ENCODE results near the gene DSPP.

The DSPP gene

DNA sequence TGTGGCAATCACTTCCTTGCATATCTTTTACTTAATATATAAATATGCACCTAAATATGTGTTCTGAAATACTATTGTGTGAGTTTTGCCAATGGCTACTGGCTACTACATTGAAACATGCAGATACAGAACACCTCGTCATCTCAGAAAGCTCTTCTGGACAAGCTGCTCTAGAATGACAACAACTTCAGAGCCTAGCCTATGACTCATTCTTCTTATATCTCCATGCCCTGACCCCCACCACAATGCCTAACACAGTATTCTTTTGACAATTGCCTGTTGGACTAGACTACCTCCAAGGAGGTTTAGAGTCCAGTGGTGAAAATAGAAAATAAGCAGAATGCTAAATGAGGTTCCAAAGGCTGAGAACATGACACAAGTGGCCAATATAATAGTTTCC is 24.1 kb downstream of the DSPP start:
- no peak for DNase-seq

DNA sequence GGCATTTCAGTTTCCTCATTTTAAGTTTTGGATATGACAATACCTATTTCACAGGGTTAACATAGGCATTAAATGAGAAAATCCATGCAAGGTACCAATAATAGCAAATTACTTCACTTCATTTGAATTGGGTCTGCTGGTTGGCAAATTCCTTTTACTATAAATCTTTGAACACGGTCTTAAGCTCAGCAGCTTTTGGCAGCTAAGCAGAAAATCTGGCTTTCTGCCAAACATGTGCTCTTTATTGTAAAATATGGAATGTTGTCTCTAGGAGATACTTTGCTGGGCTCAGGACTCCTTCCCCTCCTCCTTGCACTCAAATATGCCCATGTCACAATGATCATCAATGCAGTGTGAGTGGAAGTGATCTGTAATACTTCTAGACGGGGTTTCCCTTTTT is 24.9 kb downstream of the DSPP start:
- DNase-seq = no peak

GRCh38 chr4:87644286-87644685 is 36.0 kb downstream of the DSPP start:
- no peak for DNase-seq

- DNase-seq = no peak
Measured at GRCh38 chr4:87649980-87650379, 41.7 kb downstream of the DSPP start, which contains the start of gene DMP1. TSS of gene DMP1 (plus strand) at chr4:87650280. CDS start at chr4:87656493, 6,213 bp downstream.

- no peak for DNase-seq
Measured at GRCh38 chr4:87650938-87651337, 42.6 kb downstream of the DSPP start.

DNA sequence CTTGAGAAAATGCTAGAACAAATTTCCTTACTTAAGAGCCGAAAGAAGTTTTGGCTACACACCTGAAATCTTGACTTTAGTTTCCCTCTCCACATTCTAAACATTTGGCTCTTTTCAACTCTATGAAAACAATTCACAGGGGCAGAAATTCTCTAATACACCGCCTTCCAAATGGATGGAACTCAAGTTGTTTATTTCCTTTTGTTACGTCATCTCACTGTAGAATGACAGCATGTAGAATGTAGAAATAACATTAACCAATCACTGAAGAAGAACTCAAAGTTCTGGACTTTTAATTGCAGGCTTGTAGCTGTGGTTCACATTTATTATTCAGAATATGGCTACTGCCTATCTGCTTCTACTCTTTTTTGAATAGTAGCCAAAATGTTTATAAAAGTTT is 43.6 kb downstream of the DSPP start:
- DNase-seq = no peak

- no peak for DNase-seq
Measured at GRCh38 chr4:87654487-87655044, 46.2 kb downstream of the DSPP start.

GRCh38 chr4:87657525-87657924 is 49.2 kb downstream of the DSPP start:
- DNase-seq = no peak

- DNase-seq = no peak
Measured at GRCh38 chr4:87659247-87659931, 51.1 kb downstream of the DSPP start.

DNA sequence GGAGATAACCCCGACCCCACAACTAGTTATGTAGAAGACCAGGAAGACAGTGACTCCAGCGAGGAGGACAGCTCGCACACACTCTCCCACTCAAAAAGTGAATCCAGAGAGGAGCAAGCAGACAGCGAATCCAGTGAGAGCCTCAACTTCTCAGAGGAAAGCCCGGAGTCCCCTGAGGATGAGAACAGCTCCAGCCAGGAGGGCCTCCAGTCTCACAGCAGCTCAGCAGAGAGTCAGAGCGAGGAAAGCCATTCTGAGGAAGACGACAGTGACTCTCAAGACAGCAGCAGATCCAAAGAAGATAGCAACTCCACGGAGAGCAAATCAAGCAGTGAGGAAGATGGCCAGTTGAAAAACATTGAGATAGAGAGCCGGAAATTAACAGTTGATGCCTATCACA is 54.5 kb downstream of the DSPP start:
- no peak for DNase-seq
